Natural killer cell (primary cell): ENCODE data around the gene TBL3. TPM values are rescaled to one million over a fixed set of nuclear protein-coding genes. Genes with fewer than 3 reads are reported as not detected.
"Not testable (repeated sequence)": the region's sequence is repeated elsewhere in the genome, so short reads cannot be mapped to it uniquely, and the experiment has no call there.

ENCODE experiments used
- ATAC-seq, 3 donors: fragments of 150-1000 bp in 2 of 3; fragments of 200-7000 bp in 1 of 3; cut with Tn5 transposase; 1 replicate in 1 of 3; 2 replicates in 2 of 3; pipeline ENCODE4 v1.10.0; 2021; ENCODE audit warnings: mild to moderate bottlenecking in 2 of 3, moderate library complexity in 2 of 3
- DNase-seq, 2 donors: peaks; one replicate each; pipeline versions ENCODE4 v3.0.0 to v3.0.0-alpha.2; 2013 to 2021; ENCODE audit warnings: mixed read lengths in 1 of 2
- H3K27ac ChIP-seq: one replicate; pipeline ENCODE4 v1.5.1; 2013; ENCODE audit warnings: mild to moderate bottlenecking, low read length
- H3K27me3 ChIP-seq: one replicate; pipeline ENCODE4 v1.6.1; 2013; ENCODE audit warnings: low read length; ENCODE audit not compliant: control insufficient read depth, insufficient read depth
- H3K36me3 ChIP-seq: one replicate; pipeline ENCODE4 v1.6.1; 2013; ENCODE audit warnings: low read length; ENCODE audit not compliant: control insufficient read depth, insufficient read depth
- H3K4me1 ChIP-seq: one replicate; pipeline ENCODE4 v1.6.1; 2013; ENCODE audit warnings: low read length; ENCODE audit not compliant: control insufficient read depth, insufficient read depth
- H3K4me3 ChIP-seq: one replicate; pipeline ENCODE4 v1.5.1; 2013; ENCODE audit warnings: low read length
- H3K9me3 ChIP-seq: one replicate; pipeline ENCODE4 v1.6.1; 2013; ENCODE audit warnings: low read length; ENCODE audit not compliant: control insufficient read depth, insufficient read depth
- H3K27ac Mint-ChIP-seq, 2 donors: one replicate each; pipeline ENCODE4 v1.8.0; 2022; ENCODE audit warnings: mild to moderate bottlenecking in 2 of 2, mixed read lengths in 2 of 2, moderate library complexity in 1 of 2
- H3K27me3 Mint-ChIP-seq, 2 donors: one replicate each; pipeline ENCODE4 v1.8.0; 2022; ENCODE audit warnings: low read depth in 2 of 2, mixed read lengths in 2 of 2
- H3K36me3 Mint-ChIP-seq: one replicate; pipeline ENCODE4 v1.8.0; 2022; ENCODE audit warnings: mixed read lengths
- H3K4me1 Mint-ChIP-seq, 2 donors: one replicate each; pipeline ENCODE4 v1.8.0; 2022; ENCODE audit warnings: mixed read lengths in 2 of 2
- H3K4me3 Mint-ChIP-seq: one replicate; pipeline ENCODE4 v1.8.0; 2022; ENCODE audit warnings: mild to moderate bottlenecking, moderate library complexity, mixed read lengths
- H3K9me3 Mint-ChIP-seq, 2 donors: one replicate each; pipeline ENCODE4 v1.8.0; 2022; ENCODE audit warnings: mixed read lengths in 2 of 2
- WGBS: methylation state at CpG from one replicate; pipeline ENCODE4 v1.1.7; 2013; ENCODE audit warnings: missing lambda C conversion rate; ENCODE audit not compliant: insufficient coverage; 5-methylcytosine and 5-hydroxymethylcytosine counted together
- intact Hi-C: fragments of 100-400 bp; cut with micrococcal nuclease; formaldehyde crosslinking; loops from one replicate; pipeline ENCODE4 v1.14.2; 2022
- total RNA-seq, 4 donors: library from RNA; stranded (reverse); fragments of 120-200 nt in 1 of 4; gene quantifications; one replicate each; pipeline versions ENCODE4 v1.2.3 to v1.2.4, GENCODE V29; 2013 to 2022
- TF ChIP-seq, protein P1 (sequence below): fragments of 200-600 bp; IDR thresholded peaks from one replicate; pipeline ENCODE4 v1.8.0; 2022; ENCODE audit warnings: antibody characterized with exemption

The TBL3 gene
- total RNA-seq, 3 donors from 2014 or later (not counting 1 experiment from before 2014, with no cell fraction given): 25.1 to 28.9 (median 28.1) TPM

DNA sequence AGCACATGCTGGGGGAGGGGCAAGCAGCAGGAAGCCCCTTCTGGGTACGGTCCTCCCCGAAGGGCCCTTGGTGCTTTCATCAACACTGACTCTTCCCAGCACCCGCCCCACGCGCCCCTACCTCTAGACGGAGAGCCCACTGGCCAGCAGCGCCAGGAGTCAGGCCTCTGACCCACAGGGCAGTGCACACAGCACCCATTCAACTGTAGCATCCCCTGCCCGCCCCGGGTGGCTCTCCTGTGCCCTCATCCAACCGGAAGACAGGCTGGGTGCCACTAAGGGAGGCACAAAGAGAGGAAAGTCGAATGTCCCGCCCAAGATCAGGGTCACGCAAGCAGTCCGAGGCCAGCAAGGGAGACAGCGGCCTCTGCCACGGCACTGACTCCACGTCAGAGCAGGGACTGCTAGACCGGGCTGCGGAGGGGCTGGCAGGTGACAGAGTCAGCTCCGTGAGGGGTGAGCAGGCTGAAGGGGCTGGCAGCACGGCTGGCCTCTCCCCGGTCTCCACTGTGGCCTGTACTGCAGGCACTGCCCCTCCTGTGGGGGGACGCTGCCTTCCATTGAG, 38.7 kb upstream of the TBL3 start:
- peaks cover 2% of the 10 kb centered on the region for H3K36me3 ChIP-seq
- H3K4me3 ChIP-seq: no peak overlapping the region
- no peak overlapping the region for H3K27ac Mint-ChIP-seq
- DNase-seq: no peak
- ATAC-seq: no peak
- H3K9me3 ChIP-seq: no peaks in the 10 kb centered on the region
- no peaks in the 10 kb centered on the region for H3K36me3 Mint-ChIP-seq
- 83% methylated on average over 23 of the region's 23 CpGs for WGBS
- no peak overlapping the region for H3K4me3 Mint-ChIP-seq
- no peaks in the 10 kb centered on the region for H3K4me1 Mint-ChIP-seq
- H3K27me3 Mint-ChIP-seq: no peaks in the 10 kb centered on the region
- TF ChIP-seq, protein P1, sequence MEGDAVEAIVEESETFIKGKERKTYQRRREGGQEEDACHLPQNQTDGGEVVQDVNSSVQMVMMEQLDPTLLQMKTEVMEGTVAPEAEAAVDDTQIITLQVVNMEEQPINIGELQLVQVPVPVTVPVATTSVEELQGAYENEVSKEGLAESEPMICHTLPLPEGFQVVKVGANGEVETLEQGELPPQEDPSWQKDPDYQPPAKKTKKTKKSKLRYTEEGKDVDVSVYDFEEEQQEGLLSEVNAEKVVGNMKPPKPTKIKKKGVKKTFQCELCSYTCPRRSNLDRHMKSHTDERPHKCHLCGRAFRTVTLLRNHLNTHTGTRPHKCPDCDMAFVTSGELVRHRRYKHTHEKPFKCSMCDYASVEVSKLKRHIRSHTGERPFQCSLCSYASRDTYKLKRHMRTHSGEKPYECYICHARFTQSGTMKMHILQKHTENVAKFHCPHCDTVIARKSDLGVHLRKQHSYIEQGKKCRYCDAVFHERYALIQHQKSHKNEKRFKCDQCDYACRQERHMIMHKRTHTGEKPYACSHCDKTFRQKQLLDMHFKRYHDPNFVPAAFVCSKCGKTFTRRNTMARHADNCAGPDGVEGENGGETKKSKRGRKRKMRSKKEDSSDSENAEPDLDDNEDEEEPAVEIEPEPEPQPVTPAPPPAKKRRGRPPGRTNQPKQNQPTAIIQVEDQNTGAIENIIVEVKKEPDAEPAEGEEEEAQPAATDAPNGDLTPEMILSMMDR: no peak
- no peaks in the 10 kb centered on the region for H3K27me3 ChIP-seq
- intact Hi-C loops: no loop called here
- H3K27ac ChIP-seq: no peak overlapping the region
- H3K4me1 ChIP-seq: peaks cover 17% of the 10 kb centered on the region
- no peaks in the 10 kb centered on the region for H3K9me3 Mint-ChIP-seq

DNA sequence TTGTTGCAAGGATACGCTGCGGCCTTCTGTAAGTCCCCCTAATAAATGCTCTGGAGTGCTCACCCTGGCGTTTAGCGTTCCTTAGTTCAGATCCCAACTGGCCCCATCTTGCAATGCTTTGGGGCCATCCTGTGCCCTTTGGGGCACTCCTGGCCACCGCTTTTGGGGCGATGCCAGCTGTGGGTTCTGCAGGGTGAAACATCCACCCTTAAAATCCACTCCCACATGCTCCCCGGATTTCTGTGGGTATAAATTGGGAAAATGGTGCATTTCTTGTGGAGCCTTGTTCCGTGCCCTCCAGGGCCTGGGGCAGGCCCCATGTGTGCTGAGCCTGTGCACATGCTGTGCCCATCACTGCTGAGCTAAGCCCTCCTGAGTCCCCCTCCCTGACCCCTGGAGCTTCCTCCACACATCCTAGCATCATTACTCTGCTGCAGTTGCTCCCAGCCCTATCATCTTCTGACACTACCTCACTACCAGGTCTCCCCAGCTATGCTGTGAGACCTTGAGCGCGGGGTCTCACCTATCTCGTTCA, 34.8 kb upstream of the TBL3 start:
- no peak for ATAC-seq
- H3K36me3 ChIP-seq: peaks cover 15% of the 10 kb centered on the region
- no peaks in the 10 kb centered on the region for H3K36me3 Mint-ChIP-seq
- 96% methylated on average over 9 of the region's 11 CpGs for WGBS
- no peak overlapping the region for H3K4me3 ChIP-seq
- no peaks in the 10 kb centered on the region for H3K9me3 Mint-ChIP-seq
- peaks cover 19% of the 10 kb centered on the region for H3K4me1 ChIP-seq
- intact Hi-C loops: no loop called here
- no peak overlapping the region for H3K27ac Mint-ChIP-seq
- no peaks in the 10 kb centered on the region for H3K27me3 Mint-ChIP-seq
- TF ChIP-seq, protein P1: no peak
- no peak overlapping the region for H3K4me3 Mint-ChIP-seq
- H3K9me3 ChIP-seq: no peaks in the 10 kb centered on the region
- no peak for DNase-seq
- H3K27me3 ChIP-seq: no peaks in the 10 kb centered on the region
- no peak overlapping the region for H3K27ac ChIP-seq
- peaks cover 0 to 5% of the 10 kb centered on the region in 2 donors for H3K4me1 Mint-ChIP-seq

DNA sequence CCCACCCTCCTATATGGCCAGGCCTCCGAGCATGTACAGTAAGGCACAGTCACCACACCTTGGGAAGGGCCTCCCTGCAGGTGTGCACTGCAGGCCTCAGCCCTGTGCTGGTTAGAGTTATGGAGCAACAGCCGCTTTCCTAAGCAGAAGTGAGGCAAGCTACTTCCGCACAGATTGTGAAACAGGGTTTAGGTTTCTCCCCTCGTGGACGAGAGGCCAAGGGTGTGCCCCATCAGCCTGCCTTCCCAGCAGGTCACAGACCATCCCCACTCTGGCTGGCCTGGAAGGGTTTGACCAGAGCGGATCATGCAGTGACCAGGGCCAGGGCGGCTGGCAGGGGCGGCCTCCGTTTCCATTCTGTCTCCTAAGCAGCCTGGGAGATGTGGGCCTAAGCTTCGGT, 33.5 kb upstream of the TBL3 start:
- Mint-ChIP-seq H3K4me3 (no peak overlapping the region), H3K36me3 (no peaks in the 10 kb centered on the region), H3K27me3 (no peaks in the 10 kb centered on the region), H3K27ac (no peak overlapping the region), H3K4me1 (peaks cover 0 to 16% of the 10 kb centered on the region in 2 donors), H3K9me3 (no peaks in the 10 kb centered on the region)
- H3K36me3 ChIP-seq: peaks cover 15% of the 10 kb centered on the region
- intact Hi-C loops: no loop called here
- H3K4me1 ChIP-seq: peaks cover 27% of the 10 kb centered on the region
- DNase-seq (no peak), ATAC-seq (no peak)
- 94% methylated on average over 10 of the region's 10 CpGs for WGBS
- H3K4me3 ChIP-seq: no peak overlapping the region
- TF ChIP-seq, protein P1: no peak
- H3K27me3 ChIP-seq: no peaks in the 10 kb centered on the region
- H3K9me3 ChIP-seq: no peaks in the 10 kb centered on the region
- no peak overlapping the region for H3K27ac ChIP-seq

DNA sequence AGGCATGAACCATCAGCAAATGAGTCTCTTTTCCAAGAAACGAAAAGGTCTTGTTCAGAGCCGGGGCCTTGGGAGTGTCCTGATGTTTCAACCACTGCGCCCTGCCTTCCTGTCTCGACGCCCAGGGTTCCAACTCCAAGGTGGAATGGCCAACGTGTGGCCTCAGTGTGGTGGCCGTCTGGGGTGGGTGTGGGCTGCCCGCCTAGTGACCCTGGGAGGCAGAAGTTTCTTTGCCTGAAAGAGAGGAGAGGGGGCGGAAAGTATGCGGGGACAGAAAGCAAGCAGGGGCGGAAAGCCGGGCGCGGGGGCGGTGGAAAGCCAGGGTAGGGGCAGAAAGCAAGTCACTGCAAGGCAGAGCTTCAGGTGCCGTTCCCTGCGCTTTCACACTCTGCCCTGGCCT, 32.9 kb upstream of the TBL3 start:
- H3K9me3 ChIP-seq: no peaks in the 10 kb centered on the region
- no peak for DNase-seq
- H3K27me3 Mint-ChIP-seq: no peaks in the 10 kb centered on the region
- TF ChIP-seq, protein P1: no peak
- peaks cover 0 to 21% of the 10 kb centered on the region in 2 donors for H3K4me1 Mint-ChIP-seq
- WGBS: 92% methylated on average over 17 of the region's 17 CpGs
- H3K4me1 ChIP-seq: peaks cover 32% of the 10 kb centered on the region
- H3K4me3 ChIP-seq: no peak overlapping the region
- no peaks in the 10 kb centered on the region for H3K36me3 Mint-ChIP-seq
- H3K4me3 Mint-ChIP-seq: no peak overlapping the region
- no peak overlapping the region for H3K27ac Mint-ChIP-seq
- H3K27me3 ChIP-seq: no peaks in the 10 kb centered on the region
- peaks cover 15% of the 10 kb centered on the region for H3K36me3 ChIP-seq
- intact Hi-C loops: no loop called here
- no peak overlapping the region for H3K27ac ChIP-seq
- no peaks in the 10 kb centered on the region for H3K9me3 Mint-ChIP-seq
- ATAC-seq: no peak

DNA sequence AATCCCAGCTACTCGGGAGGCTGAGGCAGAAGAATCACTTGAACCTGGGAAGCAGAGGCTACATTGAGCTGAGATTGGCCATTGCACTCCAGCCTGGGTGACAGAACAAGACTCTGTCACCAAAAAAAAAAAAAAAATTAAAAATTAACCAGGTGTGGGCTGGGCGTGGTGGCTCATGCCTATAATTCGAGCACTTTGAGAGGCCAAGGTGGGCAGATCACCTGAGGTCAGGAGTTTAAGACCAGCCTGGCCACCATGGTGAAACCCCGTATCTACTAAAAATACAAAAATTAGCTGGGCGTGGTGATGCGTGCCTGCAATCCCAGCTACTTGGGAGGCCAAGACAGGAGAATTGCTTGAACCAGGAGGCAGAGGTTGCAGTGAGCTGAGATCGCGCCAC, 32.0 kb upstream of the TBL3 start:
- H3K36me3 Mint-ChIP-seq, H3K9me3 Mint-ChIP-seq, H3K4me3 ChIP-seq, H3K9me3 ChIP-seq, ATAC-seq, H3K27me3 ChIP-seq, H3K27ac ChIP-seq, H3K4me3 Mint-ChIP-seq, DNase-seq, H3K27me3 Mint-ChIP-seq, intact Hi-C loops, H3K27ac Mint-ChIP-seq: not testable (repeated sequence)
- Histone ChIP-seq H3K36me3 (peaks cover 15% of the 10 kb centered on the region), H3K4me1 (peaks cover 32% of the 10 kb centered on the region)
- WGBS: 98% methylated on average over 8 of the region's 8 CpGs
- H3K4me1 Mint-ChIP-seq: peaks cover 6 to 24% of the 10 kb centered on the region in 2 donors
